ENCODE data around the gene DERL2. TPM values are rescaled to one million over a fixed set of nuclear protein-coding genes. Genes with fewer than 3 reads are reported as not detected.

Gene DERL2
- total RNA-seq, 1 donor = 45.6 TPM

DNA sequence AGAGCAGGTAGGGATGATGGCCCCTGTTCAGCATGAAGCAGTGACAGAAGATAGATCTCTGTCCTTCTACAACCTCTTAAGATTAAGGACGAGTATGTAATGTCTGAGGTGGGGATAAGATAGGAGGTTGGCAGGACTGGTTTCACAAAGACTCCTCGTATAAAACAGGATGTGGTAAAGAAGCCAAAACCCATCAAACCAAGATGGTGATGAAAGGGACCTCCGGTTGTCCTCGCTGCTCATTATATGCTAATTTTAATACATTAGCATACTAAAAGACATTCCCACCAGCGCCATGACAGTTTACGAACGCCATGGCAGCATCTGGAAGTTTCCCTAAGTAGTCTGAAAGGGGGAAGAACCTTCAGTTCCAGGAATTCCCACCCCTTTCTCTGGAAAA, 27.6 kb upstream of the DERL2 start:
- TF ChIP-seq CTCF (IDR thresholded peaks at IDR 0.05; ENCODE audit: insufficient read depth, low read length) = no peak
- DNase-seq (ENCODE audit: low read depth) = no peak
- no peak overlapping the region for H3K4me3 ChIP-seq (ENCODE audit: low read depth, low read length)

GRCh38 chr17:5511401-5512225, 25.6 kb upstream of the DERL2 start:
- peak; percentile 55 for DNase-seq (ENCODE audit: low read depth)
- H3K4me3 ChIP-seq (ENCODE audit: low read depth, low read length) = no peak overlapping the region
- TF ChIP-seq CTCF (IDR thresholded peaks at IDR 0.05; ENCODE audit: insufficient read depth, low read length) = no peak

DNA sequence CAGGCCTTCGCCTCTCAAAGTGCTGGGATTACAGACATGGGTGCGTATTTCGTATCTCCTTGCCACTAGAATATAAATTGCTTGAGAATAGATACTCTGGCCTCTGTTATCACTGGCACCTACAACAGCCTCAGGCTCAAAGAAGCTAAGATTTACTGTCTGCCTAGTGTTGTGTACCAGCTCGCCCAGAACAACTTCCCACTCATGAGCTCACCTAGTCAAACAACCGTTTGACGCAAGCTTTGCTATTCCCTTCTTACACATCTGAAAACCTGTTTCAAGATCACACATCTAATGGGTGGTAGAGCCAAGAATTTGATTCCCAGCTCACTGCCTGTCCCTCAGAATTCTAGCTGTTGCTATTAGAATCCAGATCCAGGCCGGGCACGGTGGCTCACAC, 24.8 kb upstream of the DERL2 start:
- DNase-seq (ENCODE audit: low read depth) = no peak
- no peak for TF ChIP-seq CTCF (IDR thresholded peaks at IDR 0.05; ENCODE audit: insufficient read depth, low read length)
- no peak overlapping the region for H3K4me3 ChIP-seq (ENCODE audit: low read depth, low read length)

DNA sequence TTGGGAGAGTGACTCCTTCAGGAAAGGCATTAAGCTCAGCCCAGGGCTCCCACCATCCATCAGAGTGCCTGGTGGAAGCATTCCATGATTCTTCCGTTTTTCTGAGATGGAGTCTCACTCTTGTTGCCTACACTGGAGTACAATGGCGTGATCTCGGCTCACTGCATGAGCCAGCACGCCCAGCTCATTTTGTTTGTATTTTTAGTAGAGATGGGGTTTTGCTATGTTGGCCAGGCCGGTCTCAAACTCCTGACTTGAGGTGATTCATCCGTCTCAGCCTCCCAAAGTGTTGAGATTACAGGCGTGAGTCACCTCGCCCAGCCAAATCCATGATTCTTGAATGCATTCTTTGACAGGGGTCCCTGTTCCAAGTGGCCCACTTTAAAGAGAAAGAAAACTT, 23.5 kb upstream of the DERL2 start:
- DNase-seq (ENCODE audit: low read depth) = peak; percentile 84
- no peak overlapping the region for H3K4me3 ChIP-seq (ENCODE audit: low read depth, low read length)
- TF ChIP-seq CTCF (IDR thresholded peaks at IDR 0.05; ENCODE audit: insufficient read depth, low read length) = no peak

- TF ChIP-seq CTCF (IDR thresholded peaks at IDR 0.05; ENCODE audit: insufficient read depth, low read length) = no peak
- H3K4me3 ChIP-seq (ENCODE audit: low read depth, low read length) = no peak overlapping the region
- DNase-seq (ENCODE audit: low read depth) = peak; percentile 57
These were observed 22.8 kb upstream of the DERL2 start for GRCh38 chr17:5508810-5509209.

GRCh38 chr17:5506307-5506706, 20.3 kb upstream of the DERL2 start:
- TF ChIP-seq CTCF (IDR thresholded peaks at IDR 0.05; ENCODE audit: insufficient read depth, low read length) = no peak
- H3K4me3 ChIP-seq (ENCODE audit: low read depth, low read length) = no peak overlapping the region
- no peak for DNase-seq (ENCODE audit: low read depth)

GRCh38 chr17:5502552-5502951, 16.6 kb upstream of the DERL2 start:
- no peak for TF ChIP-seq CTCF (IDR thresholded peaks at IDR 0.05; ENCODE audit: insufficient read depth, low read length)
- DNase-seq (ENCODE audit: low read depth) = no peak
- no peak overlapping the region for H3K4me3 ChIP-seq (ENCODE audit: low read depth, low read length)

Measured in fibroblast of the aortic adventitia (primary cell).